Measurements from ENCODE around the gene OR6B1.

DNA sequence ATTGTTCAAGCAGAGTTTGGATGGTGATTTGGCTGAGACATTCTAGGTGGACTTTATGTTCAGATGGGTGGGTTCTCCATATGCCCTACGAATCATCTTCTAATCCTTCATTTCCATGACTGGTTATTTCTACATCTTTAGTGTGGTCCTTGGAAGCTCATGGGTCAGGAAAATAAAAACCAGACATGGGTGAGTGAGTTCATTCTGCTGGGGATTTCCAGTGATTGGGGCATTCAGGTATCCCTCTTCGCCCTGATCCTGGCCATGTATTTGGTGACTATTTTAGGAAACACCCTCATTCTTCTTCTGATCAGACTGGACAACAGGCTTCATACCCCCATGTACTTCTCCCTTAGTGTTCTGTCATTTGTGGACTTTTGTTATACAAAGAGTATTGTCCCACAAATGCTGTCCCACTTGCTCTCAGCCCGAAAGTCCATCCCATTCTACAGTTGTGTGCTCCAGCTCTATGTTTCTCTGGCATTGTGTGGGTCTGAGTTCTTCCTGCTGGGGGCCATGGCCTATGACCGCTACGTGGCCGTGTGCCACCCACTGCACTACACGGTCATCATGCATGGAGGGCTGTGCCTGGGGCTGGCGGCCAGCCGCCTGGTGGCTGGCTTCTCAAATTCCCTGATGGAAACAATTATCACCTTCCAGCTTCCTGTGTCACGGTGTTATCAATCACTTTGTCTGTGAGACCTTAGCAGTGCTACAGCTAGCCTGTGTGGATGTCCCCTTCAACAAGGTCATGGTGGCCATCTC, 19.2 kb upstream of the OR6B1 start:
- TF ChIP-seq POLR2A (IDR thresholded peaks at IDR 0.05) = no peak
- TF ChIP-seq, protein P1, sequence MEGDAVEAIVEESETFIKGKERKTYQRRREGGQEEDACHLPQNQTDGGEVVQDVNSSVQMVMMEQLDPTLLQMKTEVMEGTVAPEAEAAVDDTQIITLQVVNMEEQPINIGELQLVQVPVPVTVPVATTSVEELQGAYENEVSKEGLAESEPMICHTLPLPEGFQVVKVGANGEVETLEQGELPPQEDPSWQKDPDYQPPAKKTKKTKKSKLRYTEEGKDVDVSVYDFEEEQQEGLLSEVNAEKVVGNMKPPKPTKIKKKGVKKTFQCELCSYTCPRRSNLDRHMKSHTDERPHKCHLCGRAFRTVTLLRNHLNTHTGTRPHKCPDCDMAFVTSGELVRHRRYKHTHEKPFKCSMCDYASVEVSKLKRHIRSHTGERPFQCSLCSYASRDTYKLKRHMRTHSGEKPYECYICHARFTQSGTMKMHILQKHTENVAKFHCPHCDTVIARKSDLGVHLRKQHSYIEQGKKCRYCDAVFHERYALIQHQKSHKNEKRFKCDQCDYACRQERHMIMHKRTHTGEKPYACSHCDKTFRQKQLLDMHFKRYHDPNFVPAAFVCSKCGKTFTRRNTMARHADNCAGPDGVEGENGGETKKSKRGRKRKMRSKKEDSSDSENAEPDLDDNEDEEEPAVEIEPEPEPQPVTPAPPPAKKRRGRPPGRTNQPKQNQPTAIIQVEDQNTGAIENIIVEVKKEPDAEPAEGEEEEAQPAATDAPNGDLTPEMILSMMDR (IDR thresholded peaks at IDR 0.05) = no peak
